ENCODE data around the gene SIPA1L3. TPM values are rescaled to one million over a fixed set of nuclear protein-coding genes. Genes with fewer than 3 reads are reported as not detected.

Gene SIPA1L3
- total RNA-seq, 6 donors from 2014 or later: 57.3 to 91.6 (median 69.4) TPM

GRCh38 chr19:38076337-38076736, 169.3 kb downstream of the SIPA1L3 start:
- 92 to 97% methylated on average over 10 of the region's 10 CpGs for WGBS, 2 donors
- Histone ChIP-seq H3K27ac (no peak overlapping the region), H3K4me3 (no peak overlapping the region), H3K4me1 (peaks cover 0 to 8% (median 1%) of the 10 kb centered on the region in 4 donors), H3K27me3 (no peaks in the 10 kb centered on the region), H3K36me3 (peaks cover 0 to 3% (median 1%) of the 10 kb centered on the region in 4 donors), H3K9me3 (no peaks in the 10 kb centered on the region)
- TF ChIP-seq EP300 (IDR thresholded peaks at IDR 0.05) (no peak), POLR2A (IDR thresholded peaks at IDR 0.05) (no peak), POLR2AphosphoS5 (IDR thresholded peaks at IDR 0.05) (no peak), CTCF (IDR thresholded peaks at IDR 0.05) (no peak)
- no peak for ATAC-seq (ENCODE audit: low FRiP score in 2 of 2)
- no peak for DNase-seq

- DNase-seq (no peak), ATAC-seq (ENCODE audit: low FRiP score in 2 of 2) (no peak)
- H3K27ac ChIP-seq: no peak overlapping the region
- WGBS, 2 donors: 95 to 97% methylated on average over 15 of the region's 15 CpGs
- H3K36me3 ChIP-seq: peaks cover 0 to 22% (median 19%) of the 10 kb centered on the region in 4 donors
- H3K4me1 ChIP-seq: peaks cover 0 to 4% (median 1%) of the 10 kb centered on the region in 4 donors
- H3K27me3 ChIP-seq: no peaks in the 10 kb centered on the region
- no peak overlapping the region for H3K4me3 ChIP-seq
- no peaks in the 10 kb centered on the region for H3K9me3 ChIP-seq
- no peak for TF ChIP-seq EP300 (IDR thresholded peaks at IDR 0.05)
- TF ChIP-seq POLR2A (IDR thresholded peaks at IDR 0.05): no peak
- no peak for TF ChIP-seq POLR2AphosphoS5 (IDR thresholded peaks at IDR 0.05)
- TF ChIP-seq CTCF (IDR thresholded peaks at IDR 0.05): no peak
These were observed 171.4 kb downstream of the SIPA1L3 start for GRCh38 chr19:38078302-38078930.

- H3K27ac ChIP-seq: no peak overlapping the region
- no peak for DNase-seq
- no peaks in the 10 kb centered on the region for H3K27me3 ChIP-seq
- peaks cover 0 to 25% (median 19%) of the 10 kb centered on the region in 4 donors for H3K36me3 ChIP-seq
- no peak overlapping the region for H3K4me3 ChIP-seq
- H3K4me1 ChIP-seq: peaks cover 0 to 4% (median 1%) of the 10 kb centered on the region in 4 donors
- TF ChIP-seq POLR2AphosphoS5 (IDR thresholded peaks at IDR 0.05): no peak
- ATAC-seq (ENCODE audit: low FRiP score in 2 of 2): no peak
- H3K9me3 ChIP-seq: no peaks in the 10 kb centered on the region
- WGBS, 2 donors: 85 to 93% methylated on average over 1 of the region's 1 CpG
These were observed 172.9 kb downstream of the SIPA1L3 start for GRCh38 chr19:38079926-38080380.

- ATAC-seq (ENCODE audit: low FRiP score in 2 of 2) (no peak), DNase-seq (peak in 1 of 2 donors; percentile 76)
- WGBS, 2 donors: 96 to 98% methylated on average over 16 to 34 of the region's 51 CpGs
- Histone ChIP-seq H3K4me1 (peaks cover 0 to 4% (median 1%) of the 10 kb centered on the region in 4 donors), H3K9me3 (no peaks in the 10 kb centered on the region), H3K27me3 (no peaks in the 10 kb centered on the region), H3K27ac (no peak overlapping the region), H3K4me3 (no peak overlapping the region), H3K36me3 (peaks cover 0 to 25% (median 19%) of the 10 kb centered on the region in 4 donors)
- TF ChIP-seq POLR2A (IDR thresholded peaks at IDR 0.05): no peak
- TF ChIP-seq POLR2AphosphoS5 (IDR thresholded peaks at IDR 0.05): no peak
- no peak for TF ChIP-seq CTCF (IDR thresholded peaks at IDR 0.05)
- TF ChIP-seq EP300 (IDR thresholded peaks at IDR 0.05): no peak
These were observed 174.7 kb downstream of the SIPA1L3 start for GRCh38 chr19:38081547-38082255.

GRCh38 chr19:38082256-38083118, 175.5 kb downstream of the SIPA1L3 start:
- 97 to 98% methylated on average over 49 to 77 of the region's 78 CpGs for WGBS, 2 donors

More at GRCh38 chr19:38082256-38083118, 175.5 kb downstream of the SIPA1L3 start:
- DNase-seq (peak in 1 of 2 donors; percentile 85), ATAC-seq (ENCODE audit: low FRiP score in 2 of 2) (no peak)
- H3K4me1 ChIP-seq: peaks cover 0 to 4% (median 1%) of the 10 kb centered on the region in 4 donors
- TF ChIP-seq CTCF (IDR thresholded peaks at IDR 0.05): no peak
- no peak for TF ChIP-seq EP300 (IDR thresholded peaks at IDR 0.05)
- no peak for TF ChIP-seq POLR2A (IDR thresholded peaks at IDR 0.05)
- no peak for TF ChIP-seq POLR2AphosphoS5 (IDR thresholded peaks at IDR 0.05)
- no peak overlapping the region for H3K27ac ChIP-seq
- peaks cover 0 to 25% (median 19%) of the 10 kb centered on the region in 4 donors for H3K36me3 ChIP-seq
- H3K9me3 ChIP-seq: no peaks in the 10 kb centered on the region
- no peaks in the 10 kb centered on the region for H3K27me3 ChIP-seq
- no peak overlapping the region for H3K4me3 ChIP-seq

All from upper lobe of left lung (tissue), 6 donors.